HG02970 (cell line): ENCODE results near the gene TSPAN4.
A peak's percentile ranks its signal among the peaks of the same experiment; 100 is the strongest.

Experiments used
- ATAC-seq: cut with Tn5 transposase; IDR thresholded peaks from one replicate; pipeline ENCODE4 v1.9.1; 2021; ENCODE audit warnings: mild to moderate bottlenecking, moderate library complexity, moderate number of reproducible peaks; ENCODE audit not compliant: unreplicated experiment, low FRiP score

Gene TSPAN4, protein sequence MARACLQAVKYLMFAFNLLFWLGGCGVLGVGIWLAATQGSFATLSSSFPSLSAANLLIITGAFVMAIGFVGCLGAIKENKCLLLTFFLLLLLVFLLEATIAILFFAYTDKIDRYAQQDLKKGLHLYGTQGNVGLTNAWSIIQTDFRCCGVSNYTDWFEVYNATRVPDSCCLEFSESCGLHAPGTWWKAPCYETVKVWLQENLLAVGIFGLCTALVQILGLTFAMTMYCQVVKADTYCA

DNA sequence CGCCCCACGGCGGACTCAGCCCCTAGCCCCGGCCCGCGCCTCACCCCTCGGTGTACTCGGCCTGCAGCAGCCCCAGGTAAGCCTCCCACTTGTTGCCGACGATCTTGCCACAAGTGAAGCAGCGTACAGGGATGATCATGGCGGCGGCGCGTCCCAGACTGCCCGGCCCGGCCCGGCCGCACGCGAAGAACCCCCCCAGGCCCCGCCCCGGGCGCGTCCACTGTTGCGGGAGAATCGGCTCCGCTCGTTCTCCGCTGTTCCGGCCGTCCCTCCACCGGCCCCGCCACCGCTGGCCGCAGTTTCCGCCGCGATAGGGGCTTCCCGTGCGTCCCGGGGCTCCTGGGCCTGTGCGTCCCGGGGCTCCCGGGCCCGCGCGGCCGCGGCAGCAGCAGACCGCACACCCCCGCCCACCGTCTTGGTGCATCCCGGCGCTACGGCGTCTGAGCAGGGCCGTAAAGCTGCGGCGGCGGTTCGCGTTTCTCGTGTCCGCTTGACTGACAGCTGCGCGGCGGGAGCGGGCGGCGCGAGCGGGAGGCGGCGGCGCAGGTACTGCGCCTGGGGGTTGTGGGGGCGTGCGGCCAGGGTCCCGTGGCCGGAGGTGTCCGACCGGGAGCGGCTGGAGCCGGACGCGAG is at the start of gene TSPAN4, which contains the start of gene POLR2L:
TSS of gene TSPAN4 (plus strand) at position 483 of the 633 bp plus-strand sequence. CDS start 7,453 bp downstream, outside the sequence.
TSS of gene POLR2L (minus strand) at position 160 of the 633 bp plus-strand sequence. CDS start at position 139, 21 bp downstream.
- peak; percentile 53 for ATAC-seq

DNA sequence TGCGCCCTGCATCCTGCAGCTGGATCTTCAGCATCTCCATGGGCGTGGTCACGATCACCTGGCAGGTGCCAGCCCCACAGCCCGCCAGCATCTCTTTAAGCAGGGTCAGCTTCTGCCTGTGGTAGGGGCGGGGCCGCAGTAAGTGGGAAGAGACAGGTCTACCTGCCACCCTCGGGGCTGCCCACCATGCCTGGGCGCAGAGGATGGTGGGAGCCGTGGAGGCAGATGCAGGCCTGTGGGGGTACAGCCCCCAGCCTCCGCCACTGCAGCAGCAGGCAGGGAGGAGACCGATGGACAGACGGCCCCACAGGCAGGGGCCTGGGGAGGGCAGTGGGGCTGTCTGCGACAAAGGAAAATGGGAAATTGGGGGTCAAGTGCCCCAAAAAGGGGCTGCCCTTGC is 49.8 kb upstream of the TSPAN4 start:
- no peak for ATAC-seq

DNA sequence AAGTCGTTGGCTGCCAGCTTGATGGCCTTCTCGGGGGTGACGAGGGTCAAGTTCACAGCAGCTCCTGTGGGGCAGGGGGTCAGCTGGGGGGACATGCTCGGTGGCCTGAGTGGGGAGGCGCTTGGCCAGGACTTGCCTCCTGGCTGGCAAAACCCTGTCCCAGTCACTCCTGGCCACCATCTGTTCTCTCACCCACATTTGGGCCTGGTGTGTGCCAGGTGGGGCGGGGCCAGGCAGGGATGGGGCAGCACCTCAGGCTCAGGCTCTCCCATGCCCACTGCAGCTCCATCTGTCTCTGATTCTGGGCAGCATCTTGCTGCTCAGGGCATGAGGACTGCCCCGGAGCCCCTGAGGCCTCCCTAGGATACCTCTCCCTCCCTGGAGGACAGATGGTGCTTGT is 49.1 kb upstream of the TSPAN4 start:
- no peak for ATAC-seq

DNA sequence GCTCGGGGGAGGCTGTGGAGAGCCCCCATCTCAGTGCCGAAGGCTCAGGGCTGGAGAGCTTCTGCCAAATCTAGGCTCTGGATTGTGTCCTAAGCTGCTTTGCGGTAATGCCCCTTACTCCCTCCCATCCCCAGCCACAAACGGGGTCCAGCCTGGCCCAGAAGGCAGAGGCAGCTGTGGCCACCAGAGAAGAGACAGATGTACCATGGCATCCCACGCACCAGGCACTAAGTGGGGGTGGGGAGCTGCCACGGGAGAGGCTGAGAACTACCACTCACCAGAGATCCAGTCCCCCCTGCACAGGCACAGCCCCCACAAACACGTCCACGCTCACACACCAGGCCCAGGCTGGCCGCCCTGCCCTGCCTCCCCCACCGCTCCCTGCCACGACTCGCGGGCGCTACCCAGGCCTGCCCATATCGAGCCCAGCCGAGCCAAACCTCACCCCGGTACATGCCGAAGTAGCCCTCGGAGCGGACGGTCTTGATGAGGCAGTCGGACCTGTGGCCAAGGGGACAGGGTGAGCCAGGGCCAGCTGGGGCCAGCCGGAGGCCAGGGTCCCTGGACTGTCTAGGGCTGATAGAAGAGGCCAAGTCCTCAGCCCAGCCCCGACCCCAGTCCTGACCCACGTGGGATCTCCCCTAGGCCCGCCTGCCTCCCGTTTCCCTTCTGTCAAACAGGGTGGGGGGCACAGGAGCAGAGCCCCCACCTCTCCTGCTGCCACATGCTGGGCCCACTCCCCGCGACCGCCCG is 48.5 kb upstream of the TSPAN4 start:
- ATAC-seq = no peak

DNA sequence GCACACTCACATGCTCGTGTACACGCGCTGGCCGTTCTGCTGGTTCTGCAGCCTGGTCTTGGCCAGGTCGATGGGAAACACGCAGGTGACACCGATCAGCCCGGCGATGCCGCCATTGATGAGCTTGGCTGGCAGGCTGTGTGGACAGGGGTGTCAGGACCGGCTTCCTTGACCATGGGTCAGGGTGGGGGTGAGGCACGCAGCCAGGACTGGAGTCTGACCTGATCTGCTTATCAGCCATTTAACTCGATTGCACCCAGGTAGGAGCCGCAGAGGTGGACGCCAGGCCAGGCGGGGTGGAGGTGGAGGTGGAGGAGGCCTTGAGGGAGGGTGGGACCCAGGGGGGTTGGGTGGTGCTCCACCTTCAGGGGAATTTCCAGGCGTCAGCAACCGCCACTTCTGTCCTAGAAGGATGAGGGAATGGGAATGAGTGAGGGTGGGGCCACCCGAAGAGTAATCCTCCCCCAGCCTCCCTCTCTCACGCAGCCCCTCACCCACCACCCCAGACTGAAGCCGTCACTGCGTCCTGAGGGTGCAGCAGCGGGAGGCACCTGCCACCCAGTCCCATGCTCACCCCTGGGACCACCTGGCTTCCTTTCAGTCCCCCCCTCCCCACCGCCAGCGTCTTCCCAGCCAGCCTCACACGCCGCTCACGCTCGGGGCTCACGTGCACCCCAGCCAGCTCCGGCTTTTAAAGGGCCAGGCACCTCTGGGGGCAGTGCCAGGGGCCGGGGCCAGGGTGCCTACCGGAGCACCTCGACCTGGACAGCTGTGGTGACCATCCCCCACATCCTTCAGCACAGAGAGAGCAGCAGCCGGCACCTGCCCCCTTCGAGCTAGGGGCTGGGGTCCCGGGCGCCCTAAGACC is 47.7 kb upstream of the TSPAN4 start:
- no peak for ATAC-seq

DNA sequence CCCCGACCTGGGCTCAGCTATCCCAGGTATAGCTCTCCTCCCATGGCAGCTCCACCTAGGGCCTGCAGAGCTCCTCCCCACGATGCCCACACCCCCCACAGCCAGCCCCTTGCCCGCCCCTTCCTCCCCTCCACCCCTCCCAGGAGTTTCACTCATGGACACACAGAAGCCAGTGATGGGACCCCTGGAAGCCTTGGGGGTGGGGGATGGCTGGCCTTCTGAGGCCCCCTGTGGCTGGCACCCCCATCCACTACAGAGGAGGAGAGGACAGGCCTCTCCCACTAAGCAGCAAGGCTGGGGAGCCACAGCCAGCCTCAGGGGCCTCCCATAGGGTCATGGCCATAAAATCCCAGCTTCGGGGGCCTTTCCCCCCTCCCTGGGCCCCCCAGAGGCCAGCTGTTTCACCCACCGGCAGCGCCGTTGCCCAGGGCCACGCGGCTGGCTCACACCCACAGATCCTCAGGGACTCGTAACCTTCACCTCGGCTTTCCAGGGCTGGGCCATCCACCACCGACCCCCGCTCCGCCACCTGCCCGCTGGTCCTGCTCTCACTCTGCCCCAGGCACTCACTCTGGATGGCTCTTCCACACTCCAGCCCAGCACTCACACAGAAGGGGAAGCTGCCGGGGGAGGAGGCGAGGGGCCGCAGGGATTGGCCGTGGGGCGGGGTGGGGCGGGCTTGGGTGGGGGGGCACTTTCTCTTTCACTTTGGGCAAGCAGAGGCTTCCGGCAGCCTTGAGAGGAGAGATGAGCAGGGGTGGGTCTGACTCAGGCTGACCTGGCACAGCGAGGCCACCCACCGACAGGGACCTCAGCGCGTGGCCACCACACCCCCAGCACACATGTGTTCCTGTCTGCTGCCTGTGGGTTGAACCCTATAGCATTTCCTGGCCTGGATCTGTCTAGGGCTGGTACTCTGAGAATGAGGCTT is 46.8 kb upstream of the TSPAN4 start:
- ATAC-seq = no peak

DNA sequence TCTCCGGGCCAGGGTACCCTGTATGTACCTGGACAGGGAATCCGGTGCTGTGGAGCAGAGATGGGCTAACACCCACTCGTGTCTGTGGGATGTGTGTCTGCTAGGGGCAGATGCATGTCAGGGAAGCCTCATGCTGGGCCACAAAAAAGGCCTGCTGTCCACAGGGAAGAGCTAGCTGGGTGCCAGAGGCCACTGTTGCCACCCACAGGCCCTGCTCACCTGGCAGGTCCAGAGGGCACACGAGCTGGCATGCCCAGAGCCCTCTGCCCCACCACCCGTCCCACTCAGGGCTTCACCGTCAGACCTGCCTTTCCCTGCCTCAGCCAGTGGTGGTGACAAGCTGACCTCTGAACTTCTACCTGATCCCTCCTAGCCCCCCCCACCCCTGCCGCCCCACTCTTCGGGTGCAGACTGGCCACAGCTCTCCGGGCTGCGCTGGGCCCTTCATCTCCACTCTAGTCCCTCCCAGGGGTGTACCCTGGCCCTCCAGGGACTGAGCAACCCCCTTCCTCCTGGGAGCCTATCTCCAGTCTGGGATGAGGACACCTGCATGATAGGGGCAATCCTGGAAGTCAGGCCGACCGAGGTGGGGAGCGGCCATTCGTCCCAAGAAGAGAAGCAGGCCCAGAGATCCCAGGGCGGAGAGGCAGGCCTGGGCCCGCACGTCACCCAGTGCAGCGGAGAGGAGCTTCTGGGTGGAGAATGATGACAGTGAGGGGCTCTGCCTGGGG is 45.9 kb upstream of the TSPAN4 start:
- no peak for ATAC-seq

DNA sequence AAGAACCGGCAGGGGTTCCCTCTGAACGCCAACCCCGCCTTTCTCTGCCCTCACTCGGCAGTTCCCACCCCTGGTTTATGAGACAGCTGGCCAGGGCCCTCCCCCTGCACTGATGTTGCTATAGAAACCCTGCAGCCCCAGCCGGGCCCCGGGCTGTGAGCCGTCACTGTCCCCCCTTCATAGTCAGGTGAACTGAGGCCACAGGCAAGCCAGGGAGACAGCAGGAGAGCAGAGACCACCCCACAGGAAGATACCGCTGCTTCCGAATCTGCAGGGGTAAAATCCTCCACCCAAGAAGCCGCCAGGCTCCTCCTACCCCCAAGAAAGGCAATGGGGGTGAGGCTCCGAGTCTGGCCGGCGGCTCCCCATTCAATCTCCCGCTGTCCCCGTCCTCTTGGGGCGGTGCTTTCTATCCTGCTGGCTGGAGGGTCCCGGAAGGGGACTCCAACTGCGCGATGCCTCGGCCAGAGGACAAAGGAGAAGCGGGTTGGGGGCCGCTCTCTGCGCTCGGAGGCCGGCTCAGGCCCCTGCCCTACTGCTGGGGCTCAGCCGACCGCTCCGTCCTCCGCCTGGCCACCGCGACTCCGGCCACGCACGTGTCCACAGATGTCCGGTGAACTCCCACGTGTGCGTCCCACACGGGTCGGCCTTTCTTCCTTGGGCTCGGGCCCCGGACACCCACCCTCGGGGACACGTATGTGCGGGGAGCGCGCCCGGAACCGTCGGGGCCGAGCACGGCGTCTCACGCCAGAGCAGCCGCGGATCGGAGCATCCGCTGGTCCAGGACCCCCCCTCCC is 45.2 kb upstream of the TSPAN4 start:
- peak; percentile 37 for ATAC-seq

DNA sequence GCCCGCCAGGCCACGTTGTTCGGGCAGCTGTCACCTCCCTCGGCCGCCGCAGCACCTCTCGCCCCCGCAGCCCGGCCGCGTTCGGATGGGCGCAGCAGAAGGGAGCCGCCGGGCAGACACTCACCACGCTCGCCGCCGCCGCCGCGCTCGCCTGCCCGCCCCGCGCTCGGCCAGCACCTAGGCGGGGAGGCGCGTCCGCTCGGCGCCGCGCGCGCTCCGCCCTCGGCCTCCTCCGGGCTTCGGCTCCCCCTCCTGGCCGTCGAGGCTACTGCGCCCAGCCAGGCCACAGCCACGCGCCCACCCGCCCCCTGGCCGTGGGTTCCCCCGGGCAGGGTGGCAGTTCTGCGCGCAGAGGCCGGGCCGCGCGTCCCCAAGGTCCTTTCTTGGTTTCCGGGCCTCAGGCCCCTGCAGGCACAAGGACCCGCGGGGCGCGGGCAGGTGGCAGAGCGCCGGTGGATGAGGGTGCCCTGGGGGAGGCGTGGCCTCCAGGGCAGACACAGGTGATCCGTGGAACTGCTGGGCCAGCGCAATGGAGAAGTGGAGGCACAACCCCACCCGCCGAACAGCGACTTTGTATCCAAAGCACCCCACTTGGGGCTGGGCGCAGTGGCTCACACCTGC is 44.4 kb upstream of the TSPAN4 start, which contains the start of gene SLC25A22:
TSS of gene SLC25A22 (minus strand) at position 189 of the 621 bp plus-strand sequence. CDS start 3,275 bp downstream, outside the sequence.
- ATAC-seq = peak; percentile 52

DNA sequence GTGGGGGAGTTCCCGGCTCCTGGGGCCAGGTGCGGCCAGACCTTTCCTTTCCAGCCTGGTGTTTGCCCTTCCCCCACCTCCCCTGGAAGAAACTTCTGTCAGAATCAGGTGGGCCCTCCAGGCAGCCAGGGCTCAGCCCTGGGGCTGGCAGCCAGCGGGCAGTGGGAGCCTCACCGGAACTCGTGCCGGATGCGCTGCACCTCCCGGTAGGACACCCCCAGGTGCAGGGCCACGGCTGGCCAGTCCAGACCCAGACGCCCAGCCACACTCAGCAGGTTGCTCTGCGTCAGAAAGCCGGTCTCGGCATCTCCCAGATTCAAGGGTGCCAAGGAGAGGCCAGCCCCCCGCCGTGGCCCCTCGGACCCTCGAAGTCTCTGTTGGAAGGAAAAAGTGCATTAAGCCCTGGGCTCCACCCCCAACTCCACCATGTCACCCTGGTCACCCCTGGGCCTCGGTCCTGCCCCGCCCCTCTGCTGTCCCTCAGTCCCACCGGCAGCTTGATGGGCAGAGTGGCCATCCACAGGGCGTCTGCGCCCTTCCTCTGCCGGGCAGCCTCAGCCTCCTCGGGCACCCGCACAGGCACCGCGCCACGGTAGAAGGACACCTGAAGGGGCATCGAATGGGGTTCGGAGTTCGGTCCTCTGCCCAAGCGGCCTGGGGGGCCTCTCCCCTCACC is 42.9 kb upstream of the TSPAN4 start:
- no peak for ATAC-seq

DNA sequence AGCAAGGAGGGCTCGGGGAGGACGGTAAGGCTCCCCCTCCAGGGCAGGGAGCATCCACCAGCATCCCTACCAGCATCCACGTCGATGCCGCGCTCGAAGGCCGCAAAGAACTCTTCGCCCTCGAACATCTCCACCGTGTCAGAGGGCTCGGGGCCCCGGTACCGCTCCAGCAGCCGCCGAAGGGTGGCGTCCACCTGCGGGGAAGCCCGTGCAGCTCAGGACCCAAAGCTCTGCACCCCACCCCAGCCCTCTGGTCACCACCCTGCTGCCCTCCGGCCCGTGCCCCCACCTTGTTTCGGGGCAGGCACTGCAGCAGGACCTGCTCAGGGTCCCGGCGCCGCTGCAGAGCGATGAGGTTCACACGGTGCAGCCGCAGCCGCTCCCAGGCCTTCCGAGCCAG is 42.2 kb upstream of the TSPAN4 start:
- ATAC-seq = no peak

DNA sequence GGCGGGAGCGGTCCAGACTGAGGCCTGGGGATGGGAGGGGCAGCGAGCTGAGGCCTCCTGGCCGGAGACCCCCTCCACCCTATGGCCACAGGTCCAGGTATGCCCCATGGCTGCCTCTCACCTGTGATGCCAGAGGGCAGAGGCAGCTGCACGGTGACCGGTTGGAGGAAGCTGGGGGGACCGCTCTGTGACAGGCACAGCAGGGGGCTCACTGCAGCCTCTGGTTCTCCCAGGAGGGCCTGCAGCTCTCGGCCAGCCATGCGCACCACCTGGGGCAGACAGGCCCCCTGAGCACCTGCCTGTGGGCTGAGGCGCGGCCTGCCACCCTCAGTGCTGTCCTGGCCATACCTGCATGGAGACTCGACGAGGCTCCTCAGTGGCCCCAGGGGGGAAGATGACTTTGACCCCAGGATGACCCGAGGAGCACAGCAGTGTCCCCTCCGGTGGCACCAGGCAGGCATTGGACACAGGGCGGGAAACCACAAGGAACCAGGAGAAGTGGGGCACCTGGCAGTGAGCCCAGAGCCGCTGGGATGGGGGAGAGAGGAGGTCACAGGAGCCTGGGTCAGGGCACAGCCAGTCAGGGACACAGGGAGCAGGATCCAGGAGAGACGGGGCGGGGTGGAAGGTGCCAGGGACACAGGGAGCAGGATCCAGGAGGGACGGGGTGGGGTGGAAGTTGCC is 41.4 kb upstream of the TSPAN4 start:
- no peak for ATAC-seq

DNA sequence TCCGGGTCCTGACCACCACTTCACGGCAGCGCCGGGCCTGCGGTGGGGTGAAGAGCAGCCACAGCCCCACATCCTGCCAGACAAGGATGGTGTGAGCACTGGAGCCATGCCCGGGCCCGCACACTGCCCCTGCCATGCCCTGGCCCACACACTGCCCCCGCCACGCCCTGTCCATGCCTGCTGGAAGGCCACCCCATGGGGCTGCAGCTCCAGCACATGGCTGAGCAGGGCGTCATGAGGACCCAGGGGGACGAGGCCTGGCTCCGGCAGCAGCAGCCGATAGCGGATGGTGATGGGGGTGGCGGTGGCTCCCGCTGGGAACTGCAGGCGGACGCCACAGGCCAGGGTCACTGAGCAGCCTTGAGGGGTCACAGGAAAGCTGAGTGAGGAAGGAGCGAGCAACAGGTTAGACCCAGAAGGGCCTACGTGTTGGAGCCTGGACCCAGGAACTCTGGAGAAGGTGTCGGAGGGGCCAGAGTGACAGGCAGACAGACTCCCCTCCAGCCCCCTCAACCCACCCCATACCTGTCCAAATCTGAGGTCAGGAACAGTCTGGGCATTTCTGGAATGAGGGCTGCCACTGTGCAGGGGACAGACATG is 40.5 kb upstream of the TSPAN4 start:
- no peak for ATAC-seq

DNA sequence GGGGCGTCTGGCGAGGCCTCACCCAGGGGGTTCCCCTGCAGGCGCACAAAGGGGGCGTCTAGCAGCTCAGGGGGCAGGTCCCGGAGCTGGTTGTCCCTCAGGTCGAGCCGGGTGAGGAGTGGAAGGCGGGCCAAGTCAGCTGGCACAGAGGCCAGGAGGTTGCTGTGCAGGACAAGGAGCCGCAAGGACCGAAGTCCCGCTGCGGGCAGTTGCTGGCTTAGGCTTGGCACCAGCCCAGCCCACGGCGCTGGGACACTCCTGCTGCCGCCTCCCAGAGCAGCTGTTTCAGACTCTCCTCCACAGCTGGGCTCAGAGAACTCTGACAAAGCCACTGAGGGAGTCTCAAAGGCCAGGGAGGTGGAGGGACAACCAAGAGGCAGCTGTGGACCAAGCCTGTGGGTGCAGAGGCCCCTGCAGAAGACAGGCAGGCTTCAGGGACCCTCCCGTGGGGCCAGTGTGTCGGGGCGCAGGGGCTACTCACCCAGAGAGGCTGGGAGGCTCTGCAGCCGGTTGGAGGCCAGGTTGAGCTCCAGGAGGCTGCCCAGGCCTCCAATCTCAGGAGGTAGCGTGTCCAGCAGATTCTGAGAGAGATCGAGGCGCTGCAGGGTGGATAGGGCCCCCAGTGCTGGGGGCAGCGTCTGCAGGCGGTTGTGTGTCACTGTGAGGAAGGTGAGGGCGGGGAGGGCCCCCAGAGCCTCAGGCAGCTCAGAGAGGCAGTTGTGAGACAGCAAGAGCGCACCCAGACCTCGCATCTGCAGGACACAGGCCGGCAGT is 39.8 kb upstream of the TSPAN4 start:
- ATAC-seq = no peak

DNA sequence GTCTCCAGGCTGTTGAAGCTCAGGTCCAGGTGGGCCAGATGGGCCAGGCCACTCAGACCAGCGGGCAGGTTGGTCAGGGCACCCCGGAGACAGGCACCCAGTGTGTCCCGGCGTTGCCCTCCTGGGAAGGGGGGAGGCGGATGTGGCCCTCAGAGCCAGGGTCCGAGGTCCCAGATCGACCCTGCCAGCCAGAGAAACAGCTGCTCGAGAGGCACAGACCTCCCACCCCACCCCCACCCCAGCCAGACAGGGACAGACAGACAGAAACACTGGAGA is 39.2 kb upstream of the TSPAN4 start:
- no peak for ATAC-seq
